Astrocyte of the spinal cord (primary cell): ENCODE results near the gene TSPYL1.
A peak's percentile ranks its signal among the peaks of the same experiment; 100 is the strongest.

Experiments
- DNase-seq: peaks from one replicate; pipeline ENCODE4 v3.0.0; 2011; ENCODE audit warnings: low read depth, low spot score
- H3K4me3 ChIP-seq: 2 replicates; pipeline ENCODE4 v1.5.1; 2011; ENCODE audit warnings: low read depth, mild to moderate bottlenecking, low read length, moderate library complexity
- in situ Hi-C: cut with HindIII; loops from 2 replicates; pipeline ENCODE4 v1.10.0; 2017; ENCODE audit warnings: low sequenced_read_pairs
- TF ChIP-seq, protein P1 (sequence below): IDR thresholded peaks from 2 replicates; pipeline ENCODE4 v1.5.1; 2012; ENCODE audit warnings: low read depth, mild to moderate bottlenecking, low read length, inconsistent platforms

The TSPYL1 gene

GRCh38 chr6:116244284-116244683 lies 35.4 kb downstream of the TSPYL1 start:
- TF ChIP-seq, protein P1, sequence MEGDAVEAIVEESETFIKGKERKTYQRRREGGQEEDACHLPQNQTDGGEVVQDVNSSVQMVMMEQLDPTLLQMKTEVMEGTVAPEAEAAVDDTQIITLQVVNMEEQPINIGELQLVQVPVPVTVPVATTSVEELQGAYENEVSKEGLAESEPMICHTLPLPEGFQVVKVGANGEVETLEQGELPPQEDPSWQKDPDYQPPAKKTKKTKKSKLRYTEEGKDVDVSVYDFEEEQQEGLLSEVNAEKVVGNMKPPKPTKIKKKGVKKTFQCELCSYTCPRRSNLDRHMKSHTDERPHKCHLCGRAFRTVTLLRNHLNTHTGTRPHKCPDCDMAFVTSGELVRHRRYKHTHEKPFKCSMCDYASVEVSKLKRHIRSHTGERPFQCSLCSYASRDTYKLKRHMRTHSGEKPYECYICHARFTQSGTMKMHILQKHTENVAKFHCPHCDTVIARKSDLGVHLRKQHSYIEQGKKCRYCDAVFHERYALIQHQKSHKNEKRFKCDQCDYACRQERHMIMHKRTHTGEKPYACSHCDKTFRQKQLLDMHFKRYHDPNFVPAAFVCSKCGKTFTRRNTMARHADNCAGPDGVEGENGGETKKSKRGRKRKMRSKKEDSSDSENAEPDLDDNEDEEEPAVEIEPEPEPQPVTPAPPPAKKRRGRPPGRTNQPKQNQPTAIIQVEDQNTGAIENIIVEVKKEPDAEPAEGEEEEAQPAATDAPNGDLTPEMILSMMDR = no peak
- in situ Hi-C loops = no loop called here
- DNase-seq = no peak
- no peak overlapping the region for H3K4me3 ChIP-seq

DNA sequence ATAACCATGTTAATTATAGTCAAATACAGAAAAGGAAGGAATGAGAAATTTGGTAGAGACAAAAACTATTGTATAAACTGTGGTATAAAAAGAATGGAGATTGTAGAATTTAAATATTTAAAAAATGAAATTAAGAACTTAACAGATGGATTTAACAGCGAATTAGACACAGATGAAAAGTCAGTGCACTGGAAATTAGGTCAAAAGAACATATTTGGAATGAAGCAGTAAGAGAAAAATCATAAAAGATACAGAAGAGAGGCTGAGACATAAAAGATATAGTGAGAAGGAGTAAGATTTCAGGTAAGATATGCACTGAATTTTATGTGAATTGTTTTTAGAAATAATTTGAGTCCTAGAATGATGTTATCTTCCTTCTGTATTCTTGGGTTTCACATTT lies 39.9 kb downstream of the TSPYL1 start:
- in situ Hi-C loops = no loop called here
- TF ChIP-seq, protein P1 = no peak
- no peak overlapping the region for H3K4me3 ChIP-seq
- DNase-seq = no peak

DNA sequence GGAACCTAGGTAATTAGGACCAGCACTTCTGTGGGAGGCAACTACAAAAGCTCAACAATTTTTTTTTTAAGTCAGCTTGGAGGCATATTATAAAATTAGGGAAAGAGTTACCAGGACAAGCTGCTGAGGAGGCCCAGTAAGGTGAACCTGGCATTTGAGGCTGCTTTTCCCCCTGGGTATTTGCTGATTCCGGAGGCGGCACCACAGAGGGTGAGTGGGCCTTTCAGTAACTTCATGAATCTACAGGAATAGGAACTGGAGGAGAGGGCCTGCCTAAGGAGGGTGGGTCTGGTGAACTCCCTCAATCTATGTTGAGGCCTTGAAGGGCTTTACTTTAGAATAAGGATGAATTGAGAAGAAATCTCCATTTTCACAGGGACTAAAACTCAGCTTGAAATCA lies 40.5 kb downstream of the TSPYL1 start:
- TF ChIP-seq, protein P1 = no peak
- H3K4me3 ChIP-seq = no peak overlapping the region
- DNase-seq = no peak
- in situ Hi-C loops = no loop called here

- DNase-seq = peak; percentile 68
- in situ Hi-C loops = no loop called here
- no peak overlapping the region for H3K4me3 ChIP-seq
- TF ChIP-seq, protein P1 = no peak
These were observed 41.6 kb downstream of the TSPYL1 start for GRCh38 chr6:116238083-116238482.

DNA sequence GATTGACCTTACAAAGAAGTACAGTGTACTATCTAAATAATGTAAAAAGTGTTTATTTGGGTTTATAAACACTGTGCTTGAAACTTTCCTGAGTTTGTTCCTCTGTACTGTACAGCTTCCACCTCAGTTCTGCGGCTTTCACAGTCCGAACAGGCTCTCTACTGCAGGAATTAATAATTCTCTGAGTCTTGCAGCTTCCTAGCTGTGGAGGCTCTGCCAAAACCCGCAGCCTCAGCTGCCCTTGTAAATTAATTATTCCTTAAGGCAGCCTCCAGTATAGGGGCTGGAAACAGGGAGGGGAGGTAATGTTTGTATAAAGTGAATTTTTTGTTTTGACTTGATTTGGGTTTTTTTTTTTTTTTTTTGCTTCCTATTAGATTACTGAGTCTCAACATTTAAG lies 45.0 kb downstream of the TSPYL1 start:
- in situ Hi-C loops = no loop called here
- TF ChIP-seq, protein P1 = no peak
- DNase-seq = no peak
- H3K4me3 ChIP-seq = no peak overlapping the region

- in situ Hi-C loops = no loop called here
- TF ChIP-seq, protein P1 = no peak
- peak; percentile 93 for DNase-seq
- peak overlapping the region; percentile 39 for H3K4me3 ChIP-seq
These were observed 50.3 kb downstream of the TSPYL1 start for GRCh38 chr6:116229287-116229913.
